ENCODE results near the gene EIF1AX. TPM values are rescaled to one million over a fixed set of nuclear protein-coding genes. Genes with fewer than 3 reads are reported as not detected.

EIF1AX gene
- total RNA-seq, 4 donors from 2014 or later, result 34.5 to 50.2 (median 44.6) TPM

DNA sequence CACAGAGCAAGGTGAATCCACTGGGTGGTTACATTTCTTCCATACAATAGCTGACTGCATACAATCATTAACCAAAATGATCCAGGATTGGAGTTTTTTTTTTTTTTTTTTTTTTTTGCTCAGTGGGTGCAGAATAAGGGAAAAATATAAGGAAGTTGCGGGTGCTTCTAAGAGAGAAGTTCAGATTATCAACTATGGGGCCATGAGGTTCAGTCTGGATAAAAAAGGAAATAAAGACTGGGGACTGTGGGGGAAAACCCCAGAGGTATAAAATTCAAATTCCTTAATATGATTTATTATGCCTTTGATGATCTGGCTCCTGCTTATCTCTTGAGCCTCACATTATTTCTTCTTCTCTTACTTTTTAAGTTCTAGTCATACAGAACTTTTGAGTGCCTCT is 5.9 kb upstream of the EIF1AX start:
- intact Hi-C loops (cut with DNase I), result no loop called here
- Histone ChIP-seq H3K4me3 (no peak overlapping the region), H3K36me3 (peaks cover 0 to 13% (median 0%) of the 10 kb centered on the region in 3 donors), H3K27me3 (no peaks in the 10 kb centered on the region), H3K4me1 (peaks cover 0 to under 1% (median 0%) of the 10 kb centered on the region in 3 donors), H3K9me3 (no peaks in the 10 kb centered on the region), H3K27ac (no peak overlapping the region)
- no peak for DNase-seq
- 56 to 83% methylated on average over 1 of the region's 1 CpG for WGBS, 2 donors
- TF ChIP-seq, protein P1, sequence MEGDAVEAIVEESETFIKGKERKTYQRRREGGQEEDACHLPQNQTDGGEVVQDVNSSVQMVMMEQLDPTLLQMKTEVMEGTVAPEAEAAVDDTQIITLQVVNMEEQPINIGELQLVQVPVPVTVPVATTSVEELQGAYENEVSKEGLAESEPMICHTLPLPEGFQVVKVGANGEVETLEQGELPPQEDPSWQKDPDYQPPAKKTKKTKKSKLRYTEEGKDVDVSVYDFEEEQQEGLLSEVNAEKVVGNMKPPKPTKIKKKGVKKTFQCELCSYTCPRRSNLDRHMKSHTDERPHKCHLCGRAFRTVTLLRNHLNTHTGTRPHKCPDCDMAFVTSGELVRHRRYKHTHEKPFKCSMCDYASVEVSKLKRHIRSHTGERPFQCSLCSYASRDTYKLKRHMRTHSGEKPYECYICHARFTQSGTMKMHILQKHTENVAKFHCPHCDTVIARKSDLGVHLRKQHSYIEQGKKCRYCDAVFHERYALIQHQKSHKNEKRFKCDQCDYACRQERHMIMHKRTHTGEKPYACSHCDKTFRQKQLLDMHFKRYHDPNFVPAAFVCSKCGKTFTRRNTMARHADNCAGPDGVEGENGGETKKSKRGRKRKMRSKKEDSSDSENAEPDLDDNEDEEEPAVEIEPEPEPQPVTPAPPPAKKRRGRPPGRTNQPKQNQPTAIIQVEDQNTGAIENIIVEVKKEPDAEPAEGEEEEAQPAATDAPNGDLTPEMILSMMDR (IDR thresholded peaks at IDR 0.05), result no peak

DNA sequence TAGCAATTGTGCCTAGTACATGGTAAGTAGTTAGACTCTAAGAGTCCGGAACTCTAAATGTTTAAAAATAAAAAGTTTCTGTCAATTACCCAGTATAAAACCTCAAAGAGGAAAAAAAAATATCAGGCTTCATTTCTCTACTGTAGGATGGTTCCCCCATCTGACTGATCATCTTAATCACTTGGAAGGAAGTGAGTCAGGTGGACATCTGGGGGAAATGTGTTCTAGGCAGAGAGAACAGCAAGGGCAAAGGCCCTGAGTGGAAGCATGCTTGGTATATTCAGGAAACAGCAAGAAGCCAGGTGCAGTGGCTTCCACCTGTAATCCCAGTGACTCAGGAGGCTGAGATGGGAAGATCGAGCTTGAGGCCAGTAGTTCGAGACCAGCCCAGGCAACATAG is 2.9 kb upstream of the EIF1AX start:
- Histone ChIP-seq H3K9me3 (no peaks in the 10 kb centered on the region), H3K27me3 (no peaks in the 10 kb centered on the region), H3K4me1 (peaks cover 6 to 11% (median 9%) of the 10 kb centered on the region in 3 donors), H3K36me3 (no peaks in the 10 kb centered on the region), H3K4me3 (no peak overlapping the region), H3K27ac (no peak overlapping the region)
- no peak for TF ChIP-seq POLR2A (IDR thresholded peaks at IDR 0.05)
- TF ChIP-seq, protein P1 (IDR thresholded peaks at IDR 0.05), result no peak
- intact Hi-C loops (cut with DNase I), result no loop called here
- no peak for DNase-seq
- 86 to 88% methylated on average over 1 to 3 of the region's 3 CpGs for WGBS, 2 donors

DNA sequence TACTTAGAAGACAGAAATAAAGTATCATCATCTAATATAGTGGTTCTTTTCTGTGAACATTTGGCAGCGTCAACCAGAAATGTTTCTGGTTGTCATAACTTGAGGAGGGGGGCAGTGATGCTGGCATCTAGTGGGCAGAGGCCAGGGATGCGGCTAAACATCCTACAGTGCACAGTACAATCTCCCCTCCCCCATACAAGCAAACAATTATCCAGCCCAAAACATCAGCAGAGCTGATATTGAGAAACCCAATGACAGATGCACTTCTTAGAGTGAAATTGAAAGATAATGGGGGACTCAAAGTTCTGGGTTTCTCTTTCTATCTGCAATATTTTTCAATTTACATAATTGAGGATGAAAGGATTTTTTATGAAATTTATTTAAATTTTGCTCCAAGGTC is 1.9 kb upstream of the EIF1AX start:
- Histone ChIP-seq H3K4me1 (peaks cover 6 to 20% (median 17%) of the 10 kb centered on the region in 3 donors), H3K36me3 (no peaks in the 10 kb centered on the region), H3K27me3 (no peaks in the 10 kb centered on the region), H3K4me3 (no peak overlapping the region), H3K27ac (peak overlapping the region in 2 of 4 donors; percentile 94 to 95), H3K9me3 (no peaks in the 10 kb centered on the region)
- 68 to 74% methylated on average over 2 of the region's 2 CpGs for WGBS, 2 donors
- intact Hi-C loops (cut with DNase I), result no loop called here
- TF ChIP-seq POLR2A (IDR thresholded peaks at IDR 0.05), result no peak
- TF ChIP-seq, protein P1 (IDR thresholded peaks at IDR 0.05), result no peak
- no peak for DNase-seq

DNA sequence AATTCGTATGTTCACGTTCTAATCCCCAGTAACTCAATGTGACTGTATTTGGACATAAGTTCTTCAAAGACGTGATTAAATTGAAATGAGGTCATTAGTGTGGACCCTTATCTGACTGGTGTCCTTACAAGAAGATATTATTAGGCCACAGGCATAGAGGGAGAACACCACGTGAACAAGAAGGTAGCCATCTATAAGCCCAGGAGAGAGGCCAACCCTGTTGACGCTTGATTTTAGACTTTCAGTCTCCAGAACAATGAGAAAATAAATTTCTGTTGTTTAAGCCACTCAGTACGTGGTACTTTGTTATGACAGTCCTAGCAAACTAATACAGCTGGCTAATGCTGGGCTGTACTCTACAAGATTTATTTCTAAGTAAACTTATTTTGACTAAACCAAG is 1.5 kb upstream of the EIF1AX start:
- H3K27ac ChIP-seq, result peak overlapping the region in 3 of 4 donors; percentile 89 to 95 (median 94)
- 73 to 85% methylated on average over 4 to 6 of the region's 6 CpGs for WGBS, 2 donors
- intact Hi-C loops (cut with DNase I), result no loop called here

DNA sequence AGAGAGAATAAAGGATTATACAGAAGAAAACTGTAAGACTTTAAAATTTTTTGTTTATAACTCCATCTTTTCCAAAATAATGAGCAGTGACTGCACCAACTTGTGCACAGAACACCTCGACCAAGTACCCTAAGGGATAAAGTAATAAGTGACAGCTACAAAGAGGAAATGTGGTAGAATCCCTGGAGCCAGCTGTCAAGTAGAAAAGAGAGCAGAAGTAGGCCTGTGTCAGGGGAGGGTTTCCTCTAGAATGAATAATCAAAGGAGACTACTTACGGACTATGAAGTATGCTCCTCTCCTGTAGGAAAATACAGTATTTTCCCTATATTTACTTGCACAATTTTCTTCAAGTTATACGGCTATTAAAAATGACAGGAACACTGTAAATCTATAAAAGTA is 1.2 kb downstream of the EIF1AX start:
- peaks cover 5 to 29% (median 6%) of the 10 kb centered on the region in 3 donors for H3K36me3 ChIP-seq
- no peak for DNase-seq
- WGBS, 2 donors, result 0 to 19% methylated on average over 3 of the region's 3 CpGs
- TF ChIP-seq POLR2A (IDR thresholded peaks at IDR 0.05), result no peak
- TF ChIP-seq, protein P1 (IDR thresholded peaks at IDR 0.05), result no peak
- intact Hi-C loops (cut with DNase I), result no loop called here
- H3K27me3 ChIP-seq, result no peaks in the 10 kb centered on the region
- H3K4me1 ChIP-seq, result peaks cover 6 to 20% (median 17%) of the 10 kb centered on the region in 3 donors
- no peaks in the 10 kb centered on the region for H3K9me3 ChIP-seq
- peak overlapping the region in 3 of 4 donors; percentile 46 to 98 (median 94) for H3K27ac ChIP-seq
- H3K4me3 ChIP-seq, result peak overlapping the region; percentile 59 to 97 (median 84)

More for the DNA sequence above, 1.5 kb upstream of the EIF1AX start:
- Histone ChIP-seq H3K36me3 (peaks cover 0 to 4% (median 0%) of the 10 kb centered on the region in 3 donors), H3K9me3 (no peaks in the 10 kb centered on the region), H3K4me1 (peaks cover 6 to 20% (median 17%) of the 10 kb centered on the region in 3 donors), H3K27me3 (no peaks in the 10 kb centered on the region), H3K4me3 (no peak overlapping the region)
- DNase-seq, result no peak
- no peak for TF ChIP-seq POLR2A (IDR thresholded peaks at IDR 0.05)
- TF ChIP-seq, protein P1 (IDR thresholded peaks at IDR 0.05), result no peak

Data from esophagus squamous epithelium (tissue), 5 donors.